NCI-H748 (cell line): ENCODE results near the gene UBE3D.
"Not testable (repeated sequence)": the region's sequence is repeated elsewhere in the genome, so short reads cannot be mapped to it uniquely, and the experiment has no call there.

ENCODE experiments used
- DNase-seq: peaks from one replicate; lab custom pipeline; 2025; ENCODE audit not compliant: unreplicated experiment; lab: John Stamatoyannopoulos, UW

The UBE3D gene

DNA sequence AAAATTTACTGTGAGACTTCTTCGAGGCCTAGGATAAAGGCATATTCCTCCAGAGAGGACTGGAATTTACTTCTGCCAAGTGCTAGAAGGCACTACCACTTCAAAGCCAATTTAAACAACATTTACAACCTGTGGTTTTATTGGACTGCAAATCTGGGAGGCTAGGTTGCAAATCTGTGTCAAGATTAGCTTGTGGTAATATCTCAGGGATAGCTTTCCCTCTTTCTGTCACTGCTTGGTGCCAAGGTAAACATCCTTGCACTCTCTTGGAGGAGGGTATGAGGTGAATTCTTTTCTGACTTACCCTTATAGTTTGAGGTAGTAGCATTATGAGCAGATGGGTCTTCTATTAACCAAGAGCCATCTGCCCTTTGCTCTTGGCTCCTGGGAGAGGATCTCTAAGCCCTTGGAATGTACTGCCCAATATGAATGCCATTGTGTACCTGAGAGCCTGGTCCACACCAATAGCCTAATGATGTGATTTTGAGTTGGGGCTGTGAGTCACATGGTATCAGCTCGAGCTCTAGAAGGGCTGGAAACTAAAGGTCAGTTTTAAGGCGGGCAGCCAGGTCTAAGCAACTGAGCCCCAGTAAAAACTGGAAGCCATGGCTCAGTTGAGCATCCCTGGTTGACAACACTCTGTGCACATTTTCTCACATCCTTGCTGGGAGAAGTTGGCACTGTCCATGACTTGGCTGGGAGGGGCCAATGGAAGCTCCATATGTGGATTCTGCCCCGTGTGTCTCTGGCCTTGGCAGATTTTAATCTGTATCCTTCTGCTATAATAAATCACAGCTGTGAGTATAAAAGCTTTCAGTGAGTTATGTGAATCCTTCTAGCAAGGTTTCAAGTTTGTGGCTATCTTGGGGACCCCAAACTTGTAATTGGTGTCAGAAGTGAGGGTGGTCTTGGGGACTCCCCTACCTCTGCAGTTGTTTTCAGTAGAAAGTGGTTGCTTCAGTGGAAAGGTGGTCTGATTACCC, 188.1 kb downstream of the UBE3D start:
- no peak for DNase-seq

DNA sequence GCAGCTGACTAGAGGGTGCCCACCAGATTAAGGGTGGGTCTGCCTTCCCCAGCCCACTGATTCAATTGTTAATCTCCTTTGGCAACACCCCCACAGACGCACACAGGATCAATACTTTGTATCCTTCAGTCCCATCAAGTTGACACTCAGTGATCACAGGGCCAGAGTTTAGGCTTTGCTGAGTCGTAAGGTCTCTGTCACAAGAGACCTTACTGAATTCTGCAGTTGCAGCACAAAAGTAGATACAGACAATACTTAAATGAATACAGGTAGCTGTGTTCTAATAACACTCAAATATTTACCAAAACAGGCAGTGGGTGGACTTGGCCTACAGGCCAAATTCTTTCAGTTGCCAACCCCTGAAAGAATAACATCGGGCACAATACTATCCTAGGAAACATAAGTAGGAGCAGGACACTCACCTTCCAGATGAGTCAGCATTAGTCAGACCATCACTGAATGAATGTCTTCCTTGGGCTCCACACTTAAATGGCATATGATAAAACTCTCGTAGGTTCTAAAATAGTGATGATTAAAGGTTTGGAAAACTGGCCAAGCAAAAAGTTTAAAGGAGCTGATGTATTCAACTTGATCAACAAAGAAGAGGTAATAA, 190.0 kb downstream of the UBE3D start:
- no peak for DNase-seq

DNA sequence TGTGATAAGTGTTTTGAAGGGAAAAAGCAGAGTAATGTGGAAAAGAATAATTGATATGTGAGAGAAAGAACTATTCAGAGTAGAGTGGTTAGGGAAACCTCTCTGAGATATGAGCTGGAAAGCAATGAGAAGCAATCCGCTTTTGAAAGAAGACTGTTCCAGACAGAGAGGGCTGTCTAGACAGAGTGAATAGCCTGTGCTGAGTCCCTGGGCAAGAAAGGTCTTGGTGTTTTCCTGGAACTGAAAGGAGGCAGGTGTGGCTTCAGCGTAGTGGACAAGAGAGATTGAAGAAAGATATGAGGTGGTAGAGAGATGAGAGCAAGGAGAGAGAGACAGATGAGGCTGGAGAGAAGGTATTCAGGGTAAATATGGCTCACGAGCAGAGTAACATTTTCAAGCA, 190.8 kb downstream of the UBE3D start:
- no peak for DNase-seq

DNA sequence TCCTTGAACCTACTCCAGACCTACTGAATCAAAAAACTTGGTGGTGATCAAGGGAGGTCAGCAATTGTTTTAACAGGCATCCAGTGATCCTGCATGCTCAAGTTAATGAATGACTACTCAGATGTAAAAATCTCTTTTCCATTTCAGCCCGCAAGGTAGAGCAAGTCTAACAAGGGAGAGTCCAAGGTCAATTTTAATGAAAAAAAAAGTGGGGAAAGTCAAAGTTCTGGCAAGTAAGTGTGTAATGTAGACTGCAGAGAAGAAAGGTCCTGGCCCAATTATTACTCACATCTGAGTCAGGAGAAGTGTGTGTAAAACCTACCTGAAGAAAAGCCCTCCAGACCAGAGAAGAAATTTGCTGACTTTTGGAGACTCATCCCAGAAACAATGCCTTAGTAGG, 193.5 kb downstream of the UBE3D start:
- DNase-seq, result no peak

DNA sequence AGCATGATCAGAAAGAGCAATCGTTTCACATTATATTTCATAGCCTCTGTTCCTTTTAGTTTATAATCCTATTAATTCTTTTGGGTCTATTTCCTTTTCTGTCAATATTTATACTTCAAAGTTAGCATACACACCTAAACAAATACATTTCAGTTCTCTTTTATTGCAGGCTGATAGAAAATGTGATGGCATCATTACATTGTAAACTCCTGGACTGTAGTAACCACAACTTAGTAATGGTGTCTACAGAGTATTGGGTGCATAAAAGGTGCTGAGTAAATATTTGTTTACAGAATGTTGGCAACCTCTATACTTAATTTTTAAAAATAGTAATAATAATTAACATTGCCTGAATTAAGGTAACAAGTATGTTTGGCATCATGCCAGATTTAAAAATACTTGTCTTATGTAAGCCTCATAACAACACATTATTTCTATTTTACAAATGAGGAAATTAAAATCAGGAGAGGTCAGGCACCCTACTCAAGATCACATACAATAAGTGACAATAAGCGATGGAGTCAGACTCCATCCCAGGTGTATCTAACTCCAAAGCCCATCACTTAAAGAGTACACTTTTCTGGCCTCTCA, 195.0 kb downstream of the UBE3D start:
- peak; percentile 35 for DNase-seq

DNA sequence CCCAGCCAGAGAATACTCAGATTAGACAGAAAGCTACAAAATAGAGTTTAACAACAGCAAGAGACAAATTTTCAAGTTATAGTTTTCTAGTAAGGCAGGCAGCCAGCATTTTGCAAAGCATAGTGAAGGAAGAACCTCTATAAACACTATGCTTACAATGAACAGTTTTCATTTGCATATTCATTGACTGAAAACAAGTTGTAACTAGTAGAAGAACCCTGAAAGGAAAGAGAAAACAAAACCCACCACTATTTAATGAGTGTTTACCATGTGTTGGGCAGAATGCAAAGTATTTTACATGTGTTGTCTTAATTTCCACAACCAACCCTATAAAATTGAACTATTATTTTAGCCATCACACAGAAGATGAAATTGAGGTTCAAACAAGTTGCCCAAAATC, 196.1 kb downstream of the UBE3D start:
- no peak for DNase-seq

DNA sequence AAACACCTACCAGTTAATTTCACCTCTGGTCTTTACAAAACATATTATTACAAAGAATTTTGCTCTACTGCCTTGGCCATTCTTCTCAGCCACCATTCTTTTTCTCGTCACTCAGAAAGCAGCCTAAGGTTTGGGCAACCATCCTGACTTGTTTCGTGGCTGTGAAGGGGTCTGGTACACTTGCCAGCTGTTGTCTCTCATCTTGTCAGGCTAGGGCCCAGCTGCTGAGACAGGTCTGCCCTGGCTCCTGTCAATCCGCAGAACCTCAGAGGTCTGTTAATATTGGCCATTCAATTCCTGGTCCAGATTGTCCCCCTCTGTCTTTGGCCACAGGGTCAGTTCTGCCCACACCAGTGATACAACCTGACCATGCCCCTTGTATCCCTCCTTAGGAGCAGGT, 197.7 kb downstream of the UBE3D start:
- no peak for DNase-seq

DNA sequence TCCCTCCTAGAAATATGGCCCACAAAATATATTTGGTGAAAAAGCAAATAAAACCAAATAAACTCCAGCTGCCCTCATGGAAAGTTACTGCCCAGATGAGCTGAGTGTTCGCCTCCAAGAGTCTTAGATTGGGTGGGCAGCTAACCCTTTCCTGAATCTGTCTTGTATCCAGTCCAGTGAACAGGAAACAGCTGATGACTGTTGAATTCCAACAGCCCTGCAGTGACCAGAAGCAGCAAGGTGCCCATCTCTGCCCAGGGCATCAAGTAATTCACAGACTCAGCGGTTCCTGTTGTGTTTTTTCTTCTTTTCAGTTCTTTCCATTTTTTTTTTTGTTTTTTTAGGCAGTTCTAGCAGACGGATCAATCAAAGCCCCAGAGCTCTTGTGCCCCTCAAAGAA, 199.2 kb downstream of the UBE3D start:
- DNase-seq, result no peak

DNA sequence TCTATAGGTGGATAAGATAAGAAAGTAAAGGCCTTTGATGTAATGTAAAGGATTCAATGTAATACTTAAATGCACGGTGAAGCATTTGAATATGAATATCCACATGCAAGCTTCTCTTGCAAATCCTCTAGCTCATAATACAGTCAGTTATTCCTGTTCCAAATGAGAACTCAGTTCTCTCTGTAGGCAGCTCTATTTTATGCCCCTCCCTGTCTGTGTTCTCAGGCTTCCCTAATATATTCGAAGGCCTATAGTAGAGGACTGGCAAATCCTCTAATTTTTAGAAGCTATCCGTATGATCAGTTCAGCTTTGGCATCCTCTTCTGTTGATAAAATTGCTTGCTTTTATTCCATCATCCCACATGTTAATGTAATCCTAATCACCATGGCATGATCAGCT, 200.2 kb downstream of the UBE3D start:
- no peak for DNase-seq

DNA sequence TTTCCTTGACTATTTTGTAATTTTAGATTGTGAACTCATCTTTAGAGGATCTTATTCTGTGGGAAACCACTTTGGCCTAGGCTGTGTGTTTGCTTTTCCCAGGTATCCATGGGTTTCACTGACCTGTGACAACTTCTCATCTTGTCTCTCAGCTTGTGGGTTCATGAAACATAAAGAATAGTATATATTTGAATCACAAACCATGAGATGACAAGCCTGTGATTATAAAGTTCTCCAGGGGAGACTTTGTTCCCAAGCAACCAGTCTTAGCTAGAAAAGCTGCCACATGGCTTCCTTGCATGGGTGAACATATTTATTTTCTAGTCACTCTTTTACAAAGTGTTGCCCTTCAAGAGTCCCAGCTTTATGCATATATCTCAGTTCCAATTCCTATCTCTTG, 201.9 kb downstream of the UBE3D start:
- DNase-seq, result no peak

DNA sequence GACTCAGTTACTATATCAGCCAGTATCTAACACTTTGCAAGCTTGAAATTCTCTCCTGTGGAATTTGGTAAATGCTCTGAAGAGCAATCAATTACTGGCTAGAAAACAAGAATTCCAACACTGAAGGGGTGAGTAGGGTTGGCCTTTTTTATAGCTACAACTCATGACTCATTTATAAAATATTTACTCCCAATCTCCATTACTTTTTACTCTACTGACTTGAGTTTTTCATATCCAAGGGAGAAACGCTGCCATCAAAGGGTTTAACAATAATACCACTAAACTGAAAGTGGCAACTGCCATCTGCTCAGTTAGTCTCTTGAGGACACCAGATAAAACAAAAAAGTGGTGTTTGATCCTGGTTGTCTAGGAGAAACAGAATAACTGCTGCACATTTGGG, 203.1 kb downstream of the UBE3D start:
- DNase-seq, result no peak

DNA sequence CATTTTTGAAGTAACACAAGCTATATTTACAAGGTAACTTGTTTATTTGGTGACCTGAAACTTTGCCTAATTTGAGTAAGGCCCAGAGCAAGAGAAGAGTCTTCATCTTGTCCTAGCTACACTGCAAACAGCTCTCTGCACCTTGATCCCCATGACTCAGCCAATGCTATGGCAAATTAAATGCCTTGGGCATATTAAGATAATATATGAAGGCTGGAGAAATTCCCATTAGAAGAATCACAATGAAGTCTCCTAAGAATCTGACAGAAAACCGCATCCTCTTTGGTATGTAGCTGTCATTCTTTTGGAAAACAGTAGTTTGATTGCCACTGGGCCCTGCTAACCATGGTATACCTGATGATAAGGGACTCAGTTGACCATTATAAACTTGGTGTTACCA, 204.5 kb downstream of the UBE3D start:
- no peak for DNase-seq

DNA sequence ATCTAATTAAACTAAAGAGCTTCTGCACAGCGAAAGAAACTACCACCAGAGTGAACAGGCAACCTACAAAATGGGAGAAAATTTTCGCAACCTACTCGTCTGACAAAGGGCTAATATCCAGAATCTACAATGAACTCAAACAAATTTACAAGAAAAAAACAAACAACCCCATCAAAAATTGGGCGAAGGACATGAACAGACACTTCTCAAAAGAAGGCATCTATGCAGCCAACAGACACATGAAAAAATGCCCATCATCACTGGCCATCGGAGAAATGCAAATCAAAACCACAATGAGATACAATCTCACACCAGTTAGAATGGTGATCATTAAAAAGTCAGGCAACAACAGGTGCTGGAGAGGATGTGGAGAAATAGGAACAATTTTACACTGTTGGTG, 209.6 kb downstream of the UBE3D start:
- DNase-seq, result not testable (repeated sequence)

DNA sequence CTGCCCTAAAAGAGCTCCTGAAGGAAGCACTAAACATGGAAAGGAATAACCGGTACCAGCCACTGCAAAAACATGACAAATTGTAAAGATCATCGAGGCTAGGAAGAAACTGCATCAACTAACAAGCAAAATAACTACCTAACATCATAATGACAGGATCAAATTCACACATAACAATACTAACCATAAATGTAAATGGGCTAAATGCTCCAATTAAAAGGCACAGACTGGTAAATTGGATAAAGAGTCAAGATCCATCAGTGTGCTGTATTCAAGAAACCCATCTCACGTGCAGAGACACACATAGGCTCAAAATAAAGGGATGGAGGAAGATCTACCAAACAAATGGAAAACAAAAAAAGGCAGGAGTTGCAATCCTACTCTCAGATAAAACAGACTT, 212.7 kb downstream of the UBE3D start:
- DNase-seq, result not testable (repeated sequence)

DNA sequence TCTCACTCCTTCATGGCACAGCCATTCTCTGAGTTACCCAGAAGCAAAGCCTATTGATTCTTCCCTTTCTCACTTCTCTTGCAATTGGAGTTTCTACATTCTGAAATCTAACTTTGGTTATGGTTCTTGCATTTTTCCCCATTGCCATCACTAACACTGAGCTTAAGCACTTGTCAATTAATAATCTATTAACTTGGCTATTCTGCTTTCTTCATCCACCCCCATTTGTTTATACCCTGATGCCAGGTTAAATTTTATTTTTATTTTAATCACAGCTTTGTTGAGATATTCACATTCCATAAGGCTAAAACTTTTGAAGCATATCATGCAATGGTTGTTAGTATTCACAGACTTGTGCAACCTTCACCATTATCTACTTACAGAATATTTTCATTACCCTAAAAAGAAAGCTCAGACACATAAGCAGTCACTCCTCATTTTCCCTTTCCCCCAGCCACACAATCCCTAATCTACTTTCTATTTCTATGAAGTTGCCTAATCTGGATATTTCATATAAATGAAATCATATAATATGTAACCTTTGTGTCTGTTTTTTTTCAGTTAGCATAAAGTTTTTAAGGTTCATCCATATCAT, 222.3 kb downstream of the UBE3D start:
- no peak for DNase-seq

DNA sequence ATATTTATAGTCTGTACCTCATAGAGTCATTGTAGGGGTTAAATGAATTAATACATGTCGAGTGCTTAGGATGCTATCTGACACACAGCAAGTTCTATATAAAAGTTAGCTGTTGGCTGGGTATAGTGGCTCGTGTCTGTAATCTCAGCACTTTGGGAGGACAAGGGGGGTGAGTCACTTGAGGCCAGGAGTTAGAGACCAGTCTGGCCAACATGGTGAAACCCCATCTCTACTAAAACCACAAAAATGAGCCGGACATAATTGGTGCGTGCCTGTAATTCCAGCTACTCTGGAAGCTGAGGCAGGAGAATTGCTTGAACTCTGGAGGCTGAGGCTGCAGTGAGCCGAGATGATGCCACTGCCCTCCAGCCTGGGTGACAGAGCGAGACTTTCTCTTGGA, 222.9 kb downstream of the UBE3D start:
- no peak for DNase-seq
